H1 (cell line): Measurements from ENCODE around the gene PHF14.

ENCODE experiments used
- CHD2 ChIP-seq: IDR thresholded peaks from 2 replicates; pipeline ENCODE4 v1.6.1; 2012; ENCODE audit warnings: low read length, improper control_type of control experiment
- CREB1 ChIP-seq: IDR thresholded peaks from 2 replicates; pipeline ENCODE4 v1.6.1; 2012; ENCODE audit warnings: inconsistent platforms
- EP300 ChIP-seq, 2 experiments: IDR thresholded peaks; 1 replicate in 1 of 2; 2 replicates in 1 of 2; pipeline ENCODE4 v1.6.1; 2011 to 2012; ENCODE audit warnings: low read depth in 2 of 2, low read length in 2 of 2, mild to moderate bottlenecking in 2 of 2, borderline replicate concordance in 1 of 2, inconsistent platforms in 1 of 2, moderate library complexity in 1 of 2
- EZH2 ChIP-seq: fragments of 200-600 bp; sonication (generic); IDR thresholded peaks from 2 replicates; pipeline ENCODE4 v1.7.1; 2012; ENCODE audit warnings: low read depth, mild to moderate bottlenecking, moderate library complexity, low read length, inconsistent platforms; ENCODE audit not compliant: severe bottlenecking
- JUN ChIP-seq: IDR thresholded peaks from 2 replicates; pipeline ENCODE4 v1.6.1; 2011; ENCODE audit warnings: low read depth, mild to moderate bottlenecking, improper control_type of control experiment, low read length
- MAX ChIP-seq: IDR thresholded peaks from 2 replicates; pipeline ENCODE4 v1.6.1; 2012; ENCODE audit warnings: inconsistent platforms
- POLR2A ChIP-seq, 2 experiments: IDR thresholded peaks; 1 replicate in 1 of 2; 2 replicates in 1 of 2; pipeline ENCODE4 v1.6.1; 2011; ENCODE audit warnings: low read depth in 2 of 2, low read length in 2 of 2, mild to moderate bottlenecking in 2 of 2; ENCODE audit errors: control extremely low read depth in 1 of 2
- POLR2AphosphoS5 ChIP-seq: IDR thresholded peaks from 2 replicates; pipeline ENCODE4 v1.6.1; 2011; ENCODE audit warnings: low read depth, low read length
- TAF1 ChIP-seq: IDR thresholded peaks from 2 replicates; pipeline ENCODE4 v1.6.1; 2011; ENCODE audit warnings: mild to moderate bottlenecking, low read depth, low read length
- TF ChIP-seq, protein P1 (sequence below), 3 experiments: IDR thresholded peaks; 1 replicate in 2 of 3; 2 replicates in 1 of 3; pipeline versions ENCODE4 v1.5.1 to v1.6.1; 2011; ENCODE audit warnings: low read length in 3 of 3, mild to moderate bottlenecking in 3 of 3, inconsistent platforms in 2 of 3, low read depth in 1 of 3, moderate library complexity in 1 of 3; ENCODE audit not compliant: insufficient read depth in 1 of 3; ENCODE audit errors: control extremely low read depth in 1 of 3

DNA sequence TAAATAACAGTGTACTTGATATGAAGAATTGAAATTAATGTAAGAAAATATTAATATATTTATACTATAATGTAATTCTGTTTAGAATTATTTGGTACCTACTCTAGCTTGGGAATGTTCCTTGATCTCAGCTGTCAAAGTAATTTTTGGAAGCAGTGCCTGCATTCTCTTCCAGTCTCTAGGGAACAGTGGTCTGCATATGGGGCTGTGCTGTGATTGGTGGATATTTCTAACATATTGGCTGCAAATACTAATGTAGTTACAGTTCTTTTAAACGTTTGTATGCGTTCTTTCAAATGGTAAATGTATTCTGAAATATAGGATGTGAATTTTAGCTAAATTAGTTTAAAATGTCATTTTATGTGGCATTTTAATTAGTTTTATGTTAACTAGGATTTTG is 87.2 kb downstream of the PHF14 start:
- TF ChIP-seq CHD2 (no peak), POLR2AphosphoS5 (no peak), MAX (no peak), POLR2A (IDR thresholded peaks at IDR 0.05; ENCODE audit: control extremely low read depth in 1 of 2, low read depth in 2 of 2, low read length in 2 of 2) (no peak), JUN (no peak), CREB1 (no peak), EZH2 (no peak), EP300 (IDR thresholded peaks at IDR 0.05; ENCODE audit: borderline replicate concordance in 1 of 2, low read depth in 2 of 2, low read length in 2 of 2) (no peak), TAF1 (no peak)
- TF ChIP-seq, protein P1, sequence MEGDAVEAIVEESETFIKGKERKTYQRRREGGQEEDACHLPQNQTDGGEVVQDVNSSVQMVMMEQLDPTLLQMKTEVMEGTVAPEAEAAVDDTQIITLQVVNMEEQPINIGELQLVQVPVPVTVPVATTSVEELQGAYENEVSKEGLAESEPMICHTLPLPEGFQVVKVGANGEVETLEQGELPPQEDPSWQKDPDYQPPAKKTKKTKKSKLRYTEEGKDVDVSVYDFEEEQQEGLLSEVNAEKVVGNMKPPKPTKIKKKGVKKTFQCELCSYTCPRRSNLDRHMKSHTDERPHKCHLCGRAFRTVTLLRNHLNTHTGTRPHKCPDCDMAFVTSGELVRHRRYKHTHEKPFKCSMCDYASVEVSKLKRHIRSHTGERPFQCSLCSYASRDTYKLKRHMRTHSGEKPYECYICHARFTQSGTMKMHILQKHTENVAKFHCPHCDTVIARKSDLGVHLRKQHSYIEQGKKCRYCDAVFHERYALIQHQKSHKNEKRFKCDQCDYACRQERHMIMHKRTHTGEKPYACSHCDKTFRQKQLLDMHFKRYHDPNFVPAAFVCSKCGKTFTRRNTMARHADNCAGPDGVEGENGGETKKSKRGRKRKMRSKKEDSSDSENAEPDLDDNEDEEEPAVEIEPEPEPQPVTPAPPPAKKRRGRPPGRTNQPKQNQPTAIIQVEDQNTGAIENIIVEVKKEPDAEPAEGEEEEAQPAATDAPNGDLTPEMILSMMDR (IDR thresholded peaks at IDR 0.05; ENCODE audit: control extremely low read depth in 1 of 3, insufficient read depth in 1 of 3, low read depth in 1 of 3, low read length in 3 of 3) = no peak
